NK-92 treated with Interleukin-12 subunit alpha and Interleukin-12 subunit beta, amount 100 ng/mL, for 24 hours (cell line): ENCODE results near the gene KCNAB3.

Experiments
- DNase-seq: peaks from one replicate; lab custom pipeline; 2025; lab: John Stamatoyannopoulos, UW

KCNAB3 gene

GRCh38 chr17:7940034-7940433, 10.4 kb upstream of the KCNAB3 start:
- no peak for DNase-seq

- DNase-seq: no peak
Measured at GRCh38 chr17:7935859-7936258, 6.2 kb upstream of the KCNAB3 start.

- no peak for DNase-seq
Measured at GRCh38 chr17:7932949-7933348, 3.3 kb upstream of the KCNAB3 start.

DNA sequence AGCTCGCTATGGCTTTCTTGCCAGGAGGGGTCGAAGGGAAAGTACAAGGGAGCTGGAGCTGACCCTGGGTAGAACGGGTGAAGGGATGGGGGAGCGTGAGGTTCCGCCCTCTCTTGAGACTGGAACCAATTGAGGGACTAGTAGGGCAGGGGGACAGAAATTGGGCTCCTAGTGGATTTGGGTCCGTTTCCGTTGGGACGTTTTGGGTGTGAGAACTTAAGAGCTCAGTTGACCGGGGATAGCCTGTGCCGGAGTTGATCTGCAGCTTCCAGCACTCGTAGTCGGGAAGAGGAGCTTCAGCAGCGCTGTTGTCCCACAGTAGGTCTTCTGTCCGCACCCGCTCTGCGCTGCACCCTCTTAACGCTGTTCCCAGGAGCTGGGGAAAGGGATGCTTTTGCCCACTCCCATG, 2.8 kb upstream of the KCNAB3 start:
- no peak for DNase-seq

DNA sequence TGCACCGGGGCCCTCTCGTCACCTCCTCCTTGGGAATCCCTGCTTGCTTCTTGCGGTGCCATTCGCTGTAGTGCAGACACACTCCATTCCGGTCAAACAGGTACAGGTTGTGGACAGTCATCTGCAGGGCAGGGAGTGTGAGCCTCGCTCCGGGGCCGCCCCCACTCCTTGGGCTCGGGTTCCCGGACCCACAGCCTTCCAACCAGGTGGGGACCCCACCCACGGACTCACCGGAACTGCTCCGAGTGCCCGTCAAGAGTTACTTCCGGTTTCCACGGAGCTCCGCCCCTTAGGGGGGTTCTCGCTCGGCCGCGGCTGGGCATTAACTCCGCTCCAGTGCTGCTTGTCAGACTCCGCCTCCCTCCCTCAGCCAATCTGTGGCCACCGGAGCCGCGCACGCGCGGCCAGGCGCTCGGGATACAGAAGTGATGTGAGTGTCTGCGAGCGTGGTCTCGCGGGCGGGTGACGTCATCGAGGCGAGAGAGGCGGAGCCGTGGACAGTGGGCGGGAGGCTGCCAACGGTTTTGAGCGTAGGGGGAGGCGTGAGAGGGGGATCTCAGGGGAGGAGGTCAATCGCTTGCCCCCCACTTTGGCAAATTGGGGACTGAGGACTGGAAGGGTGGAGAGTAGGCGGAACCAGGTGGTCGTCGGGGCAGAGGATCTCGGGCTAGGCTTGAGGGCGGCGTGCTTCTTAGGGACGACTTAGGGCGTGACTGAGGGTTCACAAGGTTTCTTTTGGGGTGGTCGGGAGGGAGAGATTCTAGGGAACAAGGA, 2.2 kb upstream of the KCNAB3 start, which contains the start of the genes CNTROB and TRAPPC1:
Gene CNTROB, plus strand, starts transcription at position 498 of the 774 bp plus-strand sequence. CDS start 874 bp downstream, outside the sequence.
Gene TRAPPC1, minus strand, starts transcription at position 238 of the 774 bp plus-strand sequence. Its CDS starts 117 bp downstream, at position 121.
- DNase-seq: peak; percentile 91

DNA sequence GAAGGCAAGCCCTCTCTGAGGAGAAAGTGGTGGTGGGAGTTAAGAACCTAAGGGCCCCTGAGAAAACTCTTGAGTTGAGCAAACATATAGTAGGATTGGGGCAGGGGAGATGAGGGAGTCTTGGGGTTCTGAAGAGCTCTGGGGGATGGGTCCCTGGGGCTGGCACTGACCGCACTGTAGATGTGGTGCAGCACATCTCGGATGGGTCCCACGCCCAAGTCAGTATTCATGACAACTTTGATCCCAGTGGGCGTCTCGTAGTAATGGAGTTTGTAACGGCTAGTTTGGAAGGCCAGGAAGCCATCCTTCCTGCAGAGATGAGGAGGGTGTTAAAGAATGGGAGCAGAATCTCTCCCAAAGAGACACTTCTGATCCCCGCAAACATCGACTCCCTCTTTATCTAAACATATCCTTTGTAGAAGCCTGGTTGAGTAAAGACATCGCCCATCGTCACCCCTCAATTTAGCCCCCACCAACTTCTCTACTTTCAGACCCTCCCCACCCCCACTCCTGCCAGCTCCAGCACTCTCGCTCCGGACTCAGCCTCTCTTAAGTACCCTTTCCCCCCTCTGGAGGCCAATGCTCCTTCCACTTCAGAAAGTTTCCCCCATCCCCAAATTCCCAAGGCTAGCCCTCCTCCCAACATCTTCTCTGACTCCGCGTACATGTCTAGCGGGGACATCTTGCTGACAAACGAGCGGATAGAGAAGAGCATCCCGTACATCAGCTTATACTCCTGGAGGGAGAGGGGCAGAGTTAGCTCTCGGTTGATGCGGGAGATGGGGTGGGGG, 1.4 kb upstream of the KCNAB3 start:
- no peak for DNase-seq

DNA sequence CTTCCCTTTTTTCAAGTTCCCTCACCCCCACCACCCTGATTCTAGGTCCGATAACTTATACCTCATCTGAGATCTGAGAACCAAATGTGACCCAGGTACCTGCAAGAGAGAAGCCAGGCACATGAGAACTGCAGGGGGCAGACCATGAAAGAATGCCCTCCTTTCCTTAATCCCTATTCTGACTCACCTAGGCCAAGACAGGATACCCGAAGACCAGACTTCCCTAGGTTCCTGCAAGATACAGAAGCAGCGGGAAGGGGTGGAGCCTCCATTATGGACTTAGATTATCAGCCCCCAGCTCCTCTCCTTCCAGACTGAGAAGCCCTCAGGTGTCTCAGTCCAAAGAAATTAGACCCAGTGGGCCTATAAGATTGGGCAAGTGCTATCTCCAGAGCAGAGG, 2.1 kb downstream of the KCNAB3 start:
- DNase-seq: no peak

DNA sequence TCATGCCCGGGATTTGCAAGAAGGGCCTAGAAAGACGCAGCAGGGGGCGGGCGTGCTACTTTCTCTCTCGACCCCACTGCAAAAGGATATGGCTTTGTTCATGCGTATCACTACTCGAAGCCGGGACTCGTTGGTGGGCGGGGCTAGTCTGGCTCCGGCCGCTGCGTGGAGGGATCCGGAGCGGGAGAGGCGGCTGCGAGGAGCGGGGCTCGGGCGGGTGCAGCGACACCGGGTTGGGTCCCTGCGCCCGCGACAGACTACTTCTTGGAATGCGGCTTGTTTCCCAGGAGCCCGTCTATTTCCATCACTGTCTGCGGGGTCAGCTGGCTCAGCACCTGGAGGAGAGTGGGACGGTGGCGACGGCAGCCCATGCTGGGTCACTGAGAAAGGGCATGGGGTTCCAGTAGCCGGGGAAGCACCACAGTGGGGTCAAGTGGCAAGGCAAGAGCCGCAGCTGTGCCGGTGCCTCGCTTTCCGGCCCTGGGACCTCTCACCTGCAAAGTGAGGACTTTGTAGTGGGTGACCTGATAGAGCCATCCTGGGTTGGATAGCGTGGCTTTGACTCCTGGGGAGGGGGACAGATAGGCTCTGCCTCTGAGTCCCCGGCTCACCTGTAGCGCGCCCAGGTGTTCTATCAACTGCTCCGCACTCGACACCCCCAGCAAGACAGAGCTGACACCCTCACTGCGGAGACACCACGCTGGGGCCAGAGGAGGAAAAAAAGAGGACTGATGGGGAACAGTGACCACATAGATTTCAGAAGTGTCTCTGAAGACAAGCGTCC, 6.6 kb downstream of the KCNAB3 start:
- DNase-seq: no peak

DNA sequence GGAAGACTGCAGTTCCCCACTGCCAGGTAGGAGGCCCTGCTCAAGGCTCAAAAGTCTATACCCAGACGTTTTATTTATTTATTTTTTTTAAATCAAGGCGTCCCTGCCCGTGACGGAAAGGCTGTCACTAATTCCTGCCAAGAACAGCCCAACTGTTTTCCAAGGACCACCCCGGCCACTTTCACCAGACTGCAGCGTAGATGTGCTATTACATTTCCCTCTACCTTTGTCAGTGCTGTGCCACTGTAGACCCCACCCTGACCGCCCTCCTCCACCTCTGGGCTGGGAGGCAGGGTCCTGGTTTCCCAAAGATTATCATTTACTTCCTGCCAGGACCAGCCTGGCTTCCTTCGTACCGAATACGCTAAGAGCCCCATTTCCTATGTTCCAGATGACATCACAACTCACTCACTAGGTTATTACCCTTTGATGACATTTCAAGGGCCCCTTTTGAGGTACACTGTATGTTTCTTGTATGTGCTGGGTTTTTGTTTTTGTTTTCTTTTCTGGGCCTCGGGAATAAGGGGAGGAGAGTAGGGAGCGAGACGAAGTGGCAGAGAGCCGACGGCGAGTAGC, 7.3 kb downstream of the KCNAB3 start:
- DNase-seq: no peak

- DNase-seq: no peak
Measured at GRCh38 chr17:7916808-7917207, 12.8 kb downstream of the KCNAB3 start.

- no peak for DNase-seq
Measured at GRCh38 chr17:7916385-7916682, 13.3 kb downstream of the KCNAB3 start.

DNA sequence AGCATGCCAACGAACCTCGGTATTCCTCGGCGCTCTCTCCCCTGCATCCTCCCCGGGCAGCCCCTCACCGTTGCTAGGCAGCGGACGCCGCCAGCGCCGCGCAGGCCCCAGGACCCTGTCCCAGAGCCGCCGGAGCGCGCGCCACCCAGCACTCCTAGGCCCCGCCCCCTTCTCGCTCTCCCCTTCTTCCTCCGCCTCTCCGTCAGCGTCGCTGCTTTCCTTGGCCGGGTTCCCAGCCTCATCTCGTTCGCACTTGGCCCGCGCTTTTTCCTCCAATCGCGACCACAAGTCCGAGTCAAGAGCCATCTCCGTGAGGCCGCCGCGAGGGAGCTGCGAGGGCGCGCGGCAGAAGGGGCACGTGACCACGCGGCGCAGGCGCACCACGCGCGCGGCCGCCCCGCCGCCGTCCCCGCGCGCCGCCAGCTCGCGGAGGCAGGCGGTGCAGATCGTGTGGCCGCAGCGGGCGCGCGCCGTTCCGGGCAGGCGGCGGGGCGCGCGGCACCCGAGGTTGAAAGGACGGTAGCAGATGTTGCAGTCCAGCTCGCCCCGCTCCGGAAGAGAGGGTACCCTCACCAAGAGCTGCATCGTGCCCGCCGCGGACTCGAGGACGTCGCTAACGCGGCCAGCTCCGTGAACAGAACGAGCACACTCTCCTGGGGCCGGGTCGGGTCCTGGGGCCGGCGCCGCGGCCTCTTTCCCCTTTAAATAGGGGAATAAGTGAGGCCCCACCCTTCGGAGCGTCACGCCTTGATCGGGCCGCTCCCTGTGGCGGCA, 13.9 kb downstream of the KCNAB3 start, which contains the start of gene RNF227:
Gene RNF227, minus strand, starts transcription at position 679 of the 774 bp plus-strand sequence. Its CDS starts 94 bp downstream, at position 585.
- DNase-seq: peak; percentile 65

DNA sequence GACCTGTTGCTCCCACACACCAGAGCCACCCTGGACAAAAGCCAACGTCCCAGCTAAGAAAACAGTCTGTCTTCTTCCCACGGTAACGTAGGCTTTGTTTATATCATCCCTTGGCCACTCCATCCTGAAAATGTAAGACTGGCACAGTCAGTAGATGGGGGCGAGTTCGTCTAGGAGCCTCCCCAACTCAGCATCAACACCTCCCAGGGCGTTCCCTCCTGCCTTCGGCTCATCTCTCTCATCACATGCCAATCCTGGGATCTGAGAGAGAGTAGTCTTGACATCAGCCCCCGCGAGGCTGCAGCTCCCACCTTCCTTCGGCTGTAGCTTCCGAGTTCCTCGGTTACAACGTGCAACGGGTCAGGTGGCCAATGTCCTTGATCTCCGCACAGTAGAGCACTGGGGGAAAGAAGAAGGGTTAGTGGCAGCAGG, 14.5 kb downstream of the KCNAB3 start:
- DNase-seq: no peak

- DNase-seq: no peak
Measured at GRCh38 chr17:7912927-7913524, 16.6 kb downstream of the KCNAB3 start.

DNA sequence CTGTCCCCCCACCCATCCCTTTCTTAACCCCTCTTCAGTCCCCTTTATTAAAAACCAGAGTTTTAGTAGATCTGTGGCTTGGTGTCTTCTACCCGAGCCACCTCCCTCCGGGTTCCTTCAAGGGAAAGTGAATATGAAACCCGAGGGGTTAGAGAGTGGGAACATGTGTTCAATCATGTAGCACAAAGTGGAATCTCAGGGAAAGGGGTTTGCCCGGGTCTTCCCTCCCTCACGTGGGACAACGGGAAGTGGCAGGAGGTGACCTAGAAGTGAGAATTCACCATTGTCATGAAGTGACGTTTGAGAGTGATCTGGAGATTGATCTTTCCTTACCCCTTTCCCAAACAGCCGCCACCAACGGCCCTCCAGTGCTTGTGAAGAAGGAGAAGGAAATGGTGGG, 18.5 kb downstream of the KCNAB3 start:
- no peak for DNase-seq

DNA sequence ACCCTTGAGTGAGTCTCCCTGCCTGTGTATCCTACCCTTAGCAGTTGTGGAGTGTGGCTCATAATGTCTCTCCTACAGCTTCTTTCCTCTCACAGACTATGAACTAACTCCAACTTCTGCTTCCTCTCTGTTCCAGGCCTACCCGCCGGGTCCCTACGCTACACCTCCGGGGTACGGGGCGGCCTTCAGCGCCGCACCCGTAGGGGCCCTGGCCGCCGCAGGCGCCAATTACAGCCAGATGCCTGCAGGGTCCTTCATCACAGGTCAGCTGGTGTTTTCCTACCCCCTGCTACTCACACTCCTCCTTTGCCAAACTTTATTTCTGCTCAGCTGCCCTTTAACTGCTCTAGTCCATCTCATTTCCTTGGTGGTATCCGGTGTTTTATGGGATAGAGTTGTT, 18.9 kb downstream of the KCNAB3 start:
- no peak for DNase-seq

- no peak for DNase-seq
Measured at GRCh38 chr17:7910281-7910680, 19.4 kb downstream of the KCNAB3 start.

GRCh38 chr17:7909089-7909488, 20.6 kb downstream of the KCNAB3 start:
- no peak for DNase-seq

DNA sequence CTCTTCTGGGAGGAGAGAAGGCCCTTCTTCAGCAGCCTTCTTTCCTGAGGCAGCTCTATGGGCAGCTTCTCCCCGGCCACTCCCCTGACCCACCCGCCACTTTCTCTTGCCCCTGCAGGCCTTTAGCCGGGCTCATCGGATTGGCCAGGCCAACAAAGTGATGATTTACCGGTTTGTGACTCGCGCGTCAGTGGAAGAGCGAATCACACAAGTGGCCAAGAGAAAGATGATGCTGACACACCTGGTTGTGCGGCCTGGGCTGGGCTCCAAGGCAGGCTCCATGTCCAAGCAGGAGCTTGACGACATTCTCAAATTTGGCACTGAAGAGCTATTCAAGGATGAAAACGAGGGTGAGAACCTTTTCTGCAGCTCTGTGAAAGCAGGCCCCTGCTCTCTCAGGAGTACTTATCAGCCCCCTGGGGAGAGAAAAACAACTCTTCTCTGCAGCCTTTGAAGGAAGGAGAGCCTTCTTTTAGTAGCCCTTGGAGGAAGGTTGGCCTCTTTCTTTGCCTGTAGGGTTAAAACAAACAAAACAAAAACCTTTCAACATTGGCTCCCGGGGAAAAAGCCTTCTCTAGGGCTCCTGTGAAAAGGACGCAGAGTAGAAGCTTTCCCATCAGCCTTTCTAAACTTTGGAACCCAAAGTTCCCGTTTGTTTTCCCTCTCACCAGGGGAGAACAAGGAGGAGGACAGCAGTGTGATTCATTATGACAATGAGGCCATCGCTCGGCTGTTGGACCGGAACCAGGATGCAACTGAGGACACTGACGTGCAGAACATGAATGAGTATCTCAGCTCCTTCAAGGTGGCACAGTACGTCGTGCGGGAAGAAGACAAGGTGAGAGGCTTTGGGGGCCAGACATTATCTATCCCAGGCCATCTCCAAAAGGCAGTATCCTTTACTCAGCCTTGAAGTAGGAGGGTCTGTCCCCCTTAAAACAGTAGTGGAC, 26.2 kb downstream of the KCNAB3 start:
- no peak for DNase-seq

DNA sequence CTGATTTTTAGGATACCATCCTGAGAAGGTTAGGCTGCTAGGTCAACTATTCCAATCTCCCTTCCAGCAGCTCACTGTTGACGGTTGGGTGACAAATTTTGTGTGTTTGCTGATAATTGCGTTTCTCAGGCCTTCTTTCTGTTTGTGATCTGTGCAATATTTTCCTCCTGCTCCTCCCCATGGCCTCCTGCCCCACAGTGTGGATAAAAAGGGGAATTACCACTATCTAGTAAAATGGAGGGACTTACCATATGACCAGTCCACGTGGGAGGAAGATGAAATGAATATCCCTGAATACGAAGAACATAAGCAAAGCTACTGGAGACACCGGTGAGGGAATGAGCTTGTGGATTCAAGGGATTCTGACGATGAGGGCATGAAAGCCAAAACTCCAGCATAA, 31.9 kb downstream of the KCNAB3 start:
- DNase-seq: no peak
